HG03558 (cell line): ENCODE results near the gene FGF14.
A peak's percentile ranks its signal among the peaks of the same experiment; 100 is the strongest.

ENCODE experiments used
- ATAC-seq: cut with Tn5 transposase; IDR thresholded peaks from one replicate; pipeline ENCODE4 v1.9.1; 2021; ENCODE audit warnings: moderate number of reproducible peaks; ENCODE audit not compliant: unreplicated experiment; ENCODE audit errors: extremely low read depth

The FGF14 gene

DNA sequence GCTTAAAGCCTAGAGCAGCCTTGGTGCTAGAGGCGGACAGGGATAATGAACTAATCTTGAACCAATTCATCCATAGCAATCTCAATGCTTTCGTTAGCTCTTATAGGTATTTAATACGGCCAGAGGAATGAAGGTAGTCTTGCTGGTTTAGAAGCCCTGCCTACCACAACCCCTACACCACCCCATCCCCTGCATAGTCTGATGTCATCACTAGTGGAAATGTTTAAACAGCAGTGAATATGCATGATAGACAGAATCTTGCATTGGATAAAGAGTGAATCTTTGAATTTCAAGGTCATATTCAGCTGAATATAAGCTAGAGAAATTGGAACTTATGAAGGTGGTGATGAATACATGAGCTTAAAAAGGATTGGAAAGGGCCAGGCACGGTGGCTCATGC lies 627.5 kb downstream of the FGF14 start:
- ATAC-seq: no peak

DNA sequence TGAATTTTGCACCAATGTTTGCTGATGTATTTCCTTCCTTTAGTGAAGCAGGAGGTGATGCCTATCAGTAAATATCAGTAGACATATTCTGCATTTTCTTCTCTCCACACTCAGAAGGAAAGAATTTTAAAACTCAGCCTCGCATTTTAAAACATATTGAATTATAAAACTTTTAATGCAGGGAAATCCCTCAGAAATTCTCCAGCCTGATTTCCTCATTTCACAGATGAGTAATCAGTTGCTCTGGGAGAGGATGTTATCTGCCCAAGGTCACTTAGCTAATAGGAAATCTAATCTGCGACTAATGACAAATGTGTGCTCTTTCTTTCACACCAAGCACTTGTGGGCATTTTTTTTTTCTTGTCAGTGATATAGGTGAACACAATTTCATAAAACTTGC lies 628.8 kb downstream of the FGF14 start:
- ATAC-seq: no peak

DNA sequence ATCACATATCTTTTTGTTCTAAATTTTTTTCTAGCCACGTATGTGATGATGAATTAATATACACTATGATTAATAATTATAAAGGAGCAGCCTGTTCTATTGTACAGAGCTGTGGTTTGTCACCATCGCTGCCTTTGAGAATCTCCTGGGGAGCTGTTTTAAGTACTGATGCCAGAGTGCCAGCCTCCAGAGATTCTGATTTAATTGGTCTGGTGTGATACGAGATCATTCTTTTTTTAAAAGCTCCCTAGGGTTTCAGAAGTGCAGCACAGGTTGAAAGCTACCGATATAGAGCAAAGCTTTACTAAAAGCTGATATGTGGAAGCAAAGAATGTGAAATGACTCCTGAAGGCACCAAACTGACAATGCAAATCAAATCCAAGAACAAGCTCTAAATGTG lies 634.7 kb downstream of the FGF14 start:
- no peak for ATAC-seq

DNA sequence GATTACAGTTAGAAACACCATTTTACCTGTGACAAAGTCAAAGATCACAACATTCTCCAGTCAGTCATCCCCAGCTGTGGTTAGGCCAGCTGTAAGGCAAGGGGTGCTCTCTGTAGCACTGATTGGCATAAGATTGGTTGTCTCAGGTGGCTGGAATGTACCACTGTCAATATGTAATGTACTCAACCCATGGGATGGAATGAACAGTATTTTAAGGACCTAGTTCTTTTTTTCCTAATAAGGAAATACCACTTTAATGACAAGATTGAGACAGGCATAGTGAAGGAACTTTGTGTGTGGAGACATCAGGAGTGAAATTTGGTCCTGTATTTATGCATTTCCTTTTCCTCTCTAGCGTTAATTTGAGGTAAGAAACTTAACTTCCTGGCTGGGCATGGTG lies 638.7 kb downstream of the FGF14 start:
- no peak for ATAC-seq

DNA sequence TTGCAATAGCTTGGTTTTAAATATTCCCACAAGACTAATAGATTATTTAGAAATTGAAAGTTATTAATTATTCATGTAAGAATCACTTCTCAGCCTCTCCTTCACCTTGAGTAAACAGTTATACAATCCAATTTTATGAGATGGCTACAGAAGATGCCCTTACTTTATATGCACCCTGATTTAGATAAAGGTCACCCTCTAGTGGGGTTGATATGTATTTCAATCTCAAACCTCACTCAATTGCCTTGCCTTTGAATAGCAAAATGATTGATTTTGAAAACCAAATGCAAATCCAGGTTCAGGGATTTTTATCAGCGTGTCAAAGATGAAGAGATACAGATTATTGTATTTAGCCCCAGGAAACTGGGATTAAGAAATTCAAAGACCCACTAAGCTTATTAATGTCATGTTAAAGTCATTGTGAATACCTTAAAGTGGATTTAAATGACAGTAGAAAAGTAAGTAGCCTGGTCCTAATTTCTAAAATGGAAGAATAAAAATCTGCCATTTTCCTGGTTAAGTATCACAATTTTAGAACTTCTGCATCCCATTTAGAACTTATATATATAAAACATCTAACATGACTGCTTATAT lies 644.3 kb downstream of the FGF14 start:
- peak; percentile 85 for ATAC-seq

DNA sequence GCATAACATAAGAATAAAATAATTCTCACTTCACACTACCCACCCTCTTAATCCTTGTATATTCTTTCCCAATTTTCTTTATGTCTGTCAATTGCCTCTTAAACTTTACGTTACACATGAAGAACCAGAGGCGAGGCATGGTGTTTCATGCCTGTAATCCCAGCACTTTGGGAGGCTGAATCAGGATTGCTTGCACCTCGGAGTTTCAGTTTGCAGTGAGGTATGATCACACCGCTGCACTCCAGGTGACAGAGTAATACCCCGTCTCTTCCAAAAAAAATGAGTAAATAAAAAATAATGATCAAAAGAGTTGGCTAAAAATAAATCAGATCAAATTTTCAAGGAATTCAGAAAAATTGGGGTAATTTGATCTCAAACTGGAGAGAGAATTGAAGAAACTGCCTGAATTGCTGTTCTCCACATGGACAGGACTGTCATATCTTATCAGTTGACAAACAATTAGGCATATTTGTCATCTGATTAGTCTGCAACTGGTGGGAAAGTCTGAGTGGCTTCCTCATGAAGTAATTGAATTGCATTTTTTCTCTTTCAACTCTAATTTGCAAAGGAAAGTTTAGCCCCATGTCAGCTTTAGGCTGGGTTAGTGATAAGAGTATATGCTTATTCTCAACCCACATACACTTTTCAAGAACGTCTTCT lies 646.5 kb downstream of the FGF14 start:
- no peak for ATAC-seq

DNA sequence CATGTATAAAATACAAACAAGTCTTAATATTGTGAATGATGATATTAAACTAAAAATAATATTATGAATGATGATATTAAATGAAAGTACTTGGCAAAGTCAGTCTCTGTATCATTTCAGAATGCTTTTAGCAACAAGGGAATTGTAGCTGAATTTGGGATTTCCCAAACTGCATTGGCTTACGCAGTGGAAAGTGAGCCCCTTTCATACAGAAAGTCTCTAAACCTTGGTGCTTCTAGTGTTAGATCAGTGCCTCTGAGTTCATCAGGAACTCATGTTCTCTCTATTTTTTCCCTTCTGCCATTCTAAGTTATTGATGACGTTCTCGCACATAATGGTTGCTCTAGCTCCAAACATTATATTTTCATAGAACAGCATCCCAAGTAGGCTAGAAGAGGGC lies 649.4 kb downstream of the FGF14 start:
- ATAC-seq: no peak

DNA sequence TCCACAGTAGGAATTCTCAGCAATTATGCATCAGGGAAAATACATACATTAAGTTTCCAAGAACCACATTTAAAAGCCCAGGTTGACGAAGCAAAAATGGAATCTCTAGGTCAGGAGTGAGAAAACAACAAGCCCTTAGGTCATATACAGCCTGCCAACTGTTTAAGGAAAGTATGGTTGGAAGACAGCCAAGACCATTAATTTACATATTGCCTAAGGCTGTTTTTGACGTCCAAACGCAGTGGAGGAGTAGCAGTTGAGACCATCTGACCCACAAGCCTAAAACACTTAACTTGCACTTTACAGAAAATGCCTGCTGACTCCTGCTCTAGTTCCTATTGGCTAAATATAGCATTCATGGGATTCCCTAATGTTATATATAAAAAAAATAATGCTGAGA lies 650.4 kb downstream of the FGF14 start:
- ATAC-seq: peak; percentile 54

DNA sequence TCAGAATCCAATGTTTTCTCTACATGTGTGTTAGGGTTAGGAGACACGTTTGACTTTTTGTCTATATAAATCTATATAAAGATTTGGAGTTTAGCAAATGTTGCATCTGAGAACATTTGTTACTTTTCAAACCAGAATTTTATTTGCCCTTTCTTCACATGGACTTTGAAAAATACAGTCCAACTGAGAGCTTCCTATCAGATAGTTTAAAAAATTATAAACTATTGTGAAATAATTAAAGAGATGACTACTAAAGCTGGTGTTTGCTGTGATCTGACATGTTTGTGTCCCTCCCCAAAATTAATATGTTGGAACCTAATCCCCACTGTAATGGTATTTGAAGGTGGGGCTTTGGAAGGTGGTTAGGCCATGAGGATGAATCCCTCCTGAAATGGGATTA lies 652.3 kb downstream of the FGF14 start:
- ATAC-seq: no peak

DNA sequence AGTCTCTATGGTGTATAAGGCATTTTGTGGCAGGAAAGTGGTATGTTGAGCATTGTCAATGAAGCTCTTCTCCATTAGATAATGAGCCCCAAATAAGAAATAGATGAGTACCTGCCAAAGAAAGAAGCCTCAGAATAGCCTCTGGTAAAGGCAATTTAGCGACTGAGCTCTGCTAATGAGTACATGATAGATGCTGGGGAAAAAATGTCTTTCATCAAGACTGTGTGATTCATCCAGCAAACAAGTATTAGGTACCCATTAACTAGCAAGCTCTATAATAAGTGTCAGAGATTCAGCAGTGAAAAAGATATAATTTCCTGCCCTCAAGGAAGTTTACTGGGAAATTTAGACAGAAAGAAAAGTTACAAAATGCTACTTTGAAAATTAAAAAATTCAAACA lies 654.8 kb downstream of the FGF14 start:
- ATAC-seq: no peak

DNA sequence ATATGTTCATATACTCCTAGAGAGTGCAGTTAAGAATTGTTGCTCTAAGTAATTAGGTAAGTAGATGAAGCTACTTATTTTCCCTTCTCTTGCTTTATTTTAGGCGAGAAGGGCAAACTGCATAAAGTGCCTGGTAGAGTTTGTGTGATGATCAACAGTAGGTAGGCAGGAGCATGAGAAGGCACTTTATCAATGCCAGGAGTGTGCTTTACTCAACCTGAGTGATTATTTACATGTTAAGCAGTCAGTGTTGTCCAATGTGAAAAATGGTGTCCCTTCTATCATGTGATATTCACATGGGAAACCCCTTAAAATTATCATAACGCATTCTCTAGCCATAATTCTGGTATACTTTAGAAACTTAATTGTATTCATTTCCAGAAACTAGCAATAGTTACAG lies 655.3 kb downstream of the FGF14 start:
- ATAC-seq: no peak

DNA sequence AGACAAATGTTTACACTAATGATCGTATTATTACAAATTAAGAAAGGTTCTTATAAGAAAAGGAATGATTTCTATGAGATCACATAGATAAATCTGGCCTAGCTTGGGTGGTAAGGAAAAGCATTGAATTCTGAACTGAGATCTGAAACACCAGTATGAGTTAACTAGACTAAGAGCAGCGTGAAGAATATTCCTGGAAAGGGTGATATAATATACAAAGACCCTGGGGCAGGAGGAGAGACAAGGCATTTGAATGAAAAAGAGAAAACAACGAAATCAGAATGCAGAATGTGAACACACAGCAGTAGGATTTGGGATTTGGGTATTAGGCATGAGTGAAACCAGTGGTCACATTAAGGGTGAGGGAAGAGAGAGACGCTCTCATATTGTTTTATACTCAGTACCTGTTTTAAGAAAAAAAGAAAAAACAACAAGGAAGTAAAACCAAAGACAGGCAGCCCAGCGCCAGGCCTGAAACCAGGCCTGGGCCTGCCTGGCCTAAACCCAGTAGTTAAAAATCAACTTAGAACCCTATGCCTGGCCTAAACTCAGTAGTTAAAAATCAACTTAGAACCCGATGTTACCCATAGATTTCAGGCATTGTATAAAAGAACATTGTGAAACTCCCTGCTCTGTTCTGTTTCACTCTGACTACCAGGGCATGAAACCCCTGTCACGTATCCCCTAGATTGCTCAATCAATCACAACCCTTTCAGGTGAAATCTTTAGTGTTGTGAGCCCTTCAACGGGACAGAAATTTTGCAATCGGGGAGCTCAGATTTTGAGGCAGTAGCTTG lies 662.3 kb downstream of the FGF14 start:
- ATAC-seq: peak; percentile 87

DNA sequence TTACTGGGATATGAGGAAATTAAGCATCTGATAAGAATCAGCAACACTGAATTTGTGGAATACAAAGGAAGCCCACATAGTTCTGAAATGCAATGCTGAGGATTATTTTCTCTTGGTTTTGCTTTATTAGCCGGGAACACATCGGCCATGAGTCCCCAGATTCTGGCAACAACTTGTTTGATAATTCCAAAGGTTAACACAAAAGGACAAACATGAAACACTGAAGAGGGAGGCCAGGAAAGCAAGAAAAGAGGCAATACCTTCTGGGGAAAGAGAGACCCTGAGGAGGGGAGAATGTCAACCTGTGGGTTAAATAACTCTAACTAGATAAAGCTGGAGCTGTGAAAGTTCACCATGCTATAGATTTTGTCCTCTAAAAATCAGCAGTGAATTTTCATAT lies 663.5 kb downstream of the FGF14 start:
- no peak for ATAC-seq

DNA sequence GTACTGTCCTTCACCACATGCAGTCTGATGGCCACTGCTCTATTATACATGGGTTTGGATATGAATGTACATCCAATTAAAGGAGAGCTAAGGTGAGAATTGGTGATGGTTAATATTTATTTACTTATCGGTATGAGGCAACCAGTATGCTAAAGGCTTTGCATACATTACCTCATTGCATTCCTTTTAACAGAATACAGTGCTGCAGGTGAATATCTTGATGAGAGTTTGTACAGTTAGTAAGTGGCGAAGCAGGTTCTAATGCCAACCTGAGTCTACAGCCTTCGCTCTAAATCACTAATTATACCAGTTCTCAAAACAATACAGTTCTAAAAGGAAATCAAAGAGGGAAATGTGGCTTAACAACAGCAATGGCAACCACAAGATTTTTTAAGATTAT lies 665.3 kb downstream of the FGF14 start:
- ATAC-seq: no peak

DNA sequence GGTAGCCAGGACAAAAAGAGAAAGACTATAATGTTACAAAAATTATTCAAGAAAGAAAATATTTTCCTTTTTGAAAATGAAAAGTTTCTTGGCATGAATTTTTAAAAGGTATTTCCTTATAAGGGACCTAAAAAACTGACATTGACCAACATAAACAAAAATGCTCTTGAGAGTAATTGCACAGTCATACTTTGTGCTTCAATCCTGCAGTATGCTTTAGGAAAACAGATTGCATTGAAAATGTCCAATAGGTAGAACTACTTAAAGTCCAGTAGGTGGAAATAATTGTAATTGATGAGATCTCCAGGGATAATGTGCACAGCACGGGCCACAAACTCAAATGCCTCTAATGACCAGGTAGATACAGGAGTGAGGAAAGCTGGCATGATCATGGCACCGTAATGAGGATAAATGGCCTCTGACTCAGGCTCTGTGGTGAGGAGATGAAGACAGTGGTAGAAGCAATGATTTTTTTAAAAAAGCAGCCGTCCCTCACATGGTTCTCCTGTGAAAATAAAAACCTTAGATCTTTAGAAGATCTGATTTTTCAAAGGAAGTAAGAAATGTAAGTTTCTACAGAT lies 671.3 kb downstream of the FGF14 start:
- no peak for ATAC-seq

DNA sequence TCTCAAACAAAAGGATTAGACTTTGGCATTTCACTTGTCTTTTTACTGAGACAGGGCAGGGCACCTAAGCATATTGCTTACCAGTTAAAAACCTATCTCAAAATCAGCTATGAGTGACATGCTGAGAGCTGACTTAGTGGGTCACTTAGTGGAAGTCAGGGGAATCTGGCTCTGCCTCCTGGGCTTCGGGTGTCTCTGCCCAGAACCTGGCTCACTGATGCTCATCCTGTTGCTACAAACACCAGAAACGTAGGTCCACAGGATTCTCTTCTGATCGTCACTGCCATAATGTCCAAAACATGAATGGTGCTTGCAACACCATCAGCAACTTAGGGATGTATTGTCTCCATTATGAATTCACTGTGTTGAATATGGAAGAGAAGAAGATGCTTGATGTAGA lies 673.2 kb downstream of the FGF14 start:
- no peak for ATAC-seq

DNA sequence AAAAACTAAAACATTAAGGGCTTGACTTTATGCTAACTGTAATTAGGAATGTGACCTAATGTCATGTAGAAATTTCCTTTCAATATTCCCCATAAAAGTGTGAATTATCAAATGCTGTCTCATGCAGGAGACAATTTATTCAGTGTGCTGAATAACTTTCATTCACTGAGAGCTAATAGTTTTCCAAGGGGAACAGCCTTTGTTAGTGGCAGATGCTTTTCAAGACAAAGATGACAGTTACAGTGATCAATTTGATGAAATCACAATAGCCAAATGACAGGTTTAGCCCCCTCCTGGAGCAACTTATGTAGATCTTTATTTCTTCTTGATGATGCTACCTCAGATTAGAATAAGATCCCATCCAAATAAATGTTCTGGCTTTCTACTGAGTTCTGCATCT lies 673.8 kb downstream of the FGF14 start:
- ATAC-seq: no peak

DNA sequence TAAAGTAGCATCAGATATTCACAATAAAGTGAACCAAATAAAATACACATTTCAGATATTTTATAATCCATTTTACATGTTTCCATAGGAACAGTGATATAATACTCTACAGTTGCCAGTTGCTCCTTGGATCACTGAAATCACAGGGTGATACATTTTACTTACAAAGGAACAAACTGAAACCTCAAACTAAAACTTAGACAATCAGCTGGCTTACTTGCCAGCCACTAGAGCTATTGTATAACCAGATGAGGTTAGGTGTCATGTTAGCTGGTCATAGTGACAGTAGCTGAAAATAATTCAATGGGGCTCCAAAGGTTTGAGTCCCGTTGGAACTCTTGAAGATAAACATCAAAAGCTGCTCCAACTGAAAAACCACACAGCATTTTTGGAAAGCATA lies 674.7 kb downstream of the FGF14 start:
- ATAC-seq: no peak

DNA sequence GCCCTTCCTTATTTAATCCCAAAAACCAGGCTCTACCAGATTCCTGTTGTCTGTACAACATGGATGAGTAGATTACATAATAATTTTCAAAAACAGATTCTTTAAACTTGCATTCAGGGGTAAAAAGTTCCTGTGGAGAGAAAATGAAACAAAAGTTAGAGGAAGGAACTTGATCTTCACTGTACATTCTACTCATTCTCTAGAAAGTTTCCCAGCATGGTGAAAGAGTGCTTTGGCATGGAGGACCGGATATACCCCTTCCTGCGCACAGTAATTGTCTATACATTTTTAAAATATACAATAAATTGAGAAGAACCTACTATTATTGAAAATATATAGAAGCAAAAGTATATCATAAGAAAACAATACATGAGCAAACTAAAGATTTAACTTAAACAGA lies 675.2 kb downstream of the FGF14 start:
- ATAC-seq: no peak

DNA sequence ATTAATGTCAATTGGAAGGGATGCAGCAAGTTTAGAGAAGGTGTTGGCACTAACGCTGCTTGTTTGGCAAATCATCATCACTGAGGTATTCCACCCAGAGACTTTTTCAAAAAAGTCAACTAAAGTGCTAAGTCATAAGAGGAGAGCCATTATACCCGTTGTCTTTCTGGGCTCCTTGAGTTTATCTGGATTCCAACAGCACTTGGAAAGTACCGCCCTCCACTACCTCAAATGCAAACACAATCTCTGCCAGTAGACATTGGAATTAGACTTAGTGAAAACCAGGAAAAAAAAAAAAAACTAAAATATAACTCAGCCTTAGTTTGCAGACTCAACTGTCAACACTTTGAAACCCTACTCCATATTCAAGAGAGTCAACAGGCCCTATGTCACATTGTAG lies 683.4 kb downstream of the FGF14 start:
- no peak for ATAC-seq

DNA sequence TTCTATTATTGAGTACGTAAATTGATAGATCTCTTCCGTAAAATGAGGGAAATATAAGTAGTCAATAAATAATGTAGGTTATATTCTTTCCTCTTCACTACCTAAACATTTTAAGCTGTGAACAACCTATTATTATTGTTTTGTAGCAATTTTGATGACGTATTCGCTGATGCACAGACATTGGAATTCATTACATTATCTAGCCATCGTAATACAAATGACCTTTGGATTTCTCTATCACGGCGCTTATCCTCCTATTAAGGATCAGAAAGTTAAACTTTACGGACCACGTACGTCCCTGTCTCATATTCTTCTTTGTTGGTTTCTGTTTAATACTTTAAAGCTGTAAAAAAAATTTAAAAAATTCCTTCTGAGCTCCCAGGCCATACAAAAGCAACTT lies 684.5 kb downstream of the FGF14 start:
- ATAC-seq: no peak
